Measurements from ENCODE around the gene KCNIP4. TPM values are rescaled to one million over a fixed set of nuclear protein-coding genes. Genes with fewer than 3 reads are reported as not detected.

The KCNIP4 gene
- total and polyA plus RNA-seq, 2 of the 8 experiments (the other 6 are each of a cell fraction or from before 2014, with no cell fraction given): 0.06 TPM; not detected in 1

- Histone ChIP-seq H3K27me3 (replicated peaks in 1 of 4; ENCODE audit: control insufficient read depth in 3 of 4, extremely low read depth in 1 of 4, insufficient read depth in 3 of 4, low read length in 3 of 4) (no peaks in the 10 kb centered on the region), H3K79me1 (ENCODE audit: low read depth, low read length) (no peaks in the 10 kb centered on the region; the same call in 1 of the 2 replicates), H3K56ac (replicated peaks; ENCODE audit: insufficient read length, low read depth, low read length) (no peak overlapping the region), H3K4me3 (ENCODE audit: extremely low read depth in 1 of 4, insufficient read depth in 2 of 4, low read depth in 3 of 4, low read length in 4 of 4) (no peak overlapping the region), H3K23me2 (ENCODE audit: low read depth, low read length) (no peaks in the 10 kb centered on the region), H2BK15ac (ENCODE audit: low read length) (no peak overlapping the region), H3K9ac (replicated peaks in 1 of 4; ENCODE audit: extremely low read depth in 1 of 4, low read depth in 3 of 4, low read length in 3 of 4) (no peak overlapping the region), H2AK5ac (ENCODE audit: low read depth, low read length) (no peak overlapping the region), H3K79me2 (ENCODE audit: control insufficient read depth in 1 of 2, insufficient read depth in 2 of 2, low read length in 2 of 2) (no peaks in the 10 kb centered on the region), H3K4ac (replicated peaks; ENCODE audit: insufficient read length, low read depth, low read length) (no peak overlapping the region), H3K14ac (ENCODE audit: insufficient read length) (no peak overlapping the region), H3K23ac (ENCODE audit: insufficient read length) (no peak overlapping the region), H4K20me1 (replicated peaks in 1 of 2; ENCODE audit: control insufficient read depth in 1 of 2, insufficient read depth in 2 of 2, low read length in 2 of 2) (no peaks in the 10 kb centered on the region), H2BK120ac (replicated peaks; ENCODE audit: low read depth, low read length) (no peak overlapping the region), H3K4me1 (replicated peaks in 1 of 4; ENCODE audit: control insufficient read depth in 3 of 4, insufficient read depth in 4 of 4, low read length in 3 of 4) (no peaks in the 10 kb centered on the region), H3K18ac (ENCODE audit: extremely low read depth, low read length) (no peak overlapping the region), H3K4me2 (ENCODE audit: insufficient read depth in 1 of 2, low read depth in 2 of 2, low read length in 2 of 2) (no peak overlapping the region), H4K5ac (ENCODE audit: insufficient read length, low read depth, low read length) (no peak overlapping the region), H2BK20ac (ENCODE audit: low read length) (no peak overlapping the region), H2BK12ac (ENCODE audit: low read depth, low read length) (no peak overlapping the region), H2AFZ (ENCODE audit: low read length) (no peak overlapping the region), H4K8ac (ENCODE audit: extremely low read depth, insufficient read depth, low read length) (no peak overlapping the region), H4K91ac (replicated peaks; ENCODE audit: insufficient read length, low read length) (no peak overlapping the region), H3K9me3 (ENCODE audit: insufficient read depth in 2 of 2, low read depth in 1 of 2, low read length in 1 of 2) (no peaks in the 10 kb centered on the region), H2BK5ac (ENCODE audit: low read depth, low read length) (no peak overlapping the region), H3K27ac (ENCODE audit: low read depth, low read length) (no peak overlapping the region), H3K36me3 (ENCODE audit: control insufficient read depth in 2 of 4, insufficient read depth in 4 of 4, low read length in 3 of 4) (no peaks in the 10 kb centered on the region)
- DNase-seq (ENCODE audit: low read depth in 1 of 2, low spot score in 2 of 2) (no peak), FAIRE-seq (no peak)
- ChIA-PET CTCF (ENCODE audit: partially characterized antibody) (interaction anchor here (0.6 to 3.4 kb wide), 14 partner anchors 9 to 698 kb away, joined by 3 to 25 read pairs (median 4); no protein-coding TSS in a partner anchor), POLR2A (ENCODE audit: partially characterized antibody) (no interaction called here)
- TF ChIP-seq POLR2A (IDR thresholded peaks at IDR 0.05; ENCODE audit: control extremely low read depth in 1 of 2, low read depth in 2 of 2, low read length in 2 of 2) (no peak), GABPA (IDR thresholded peaks at IDR 0.05; ENCODE audit: borderline replicate concordance, insufficient read depth, low read length) (no peak), CHD2 (IDR thresholded peaks at IDR 0.05; ENCODE audit: low read length) (no peak), SRF (IDR thresholded peaks at IDR 0.05; ENCODE audit: low read depth, low read length) (no peak), KDM5A (IDR thresholded peaks at IDR 0.05; ENCODE audit: low read length) (no peak), CREB1 (IDR thresholded peaks at IDR 0.05) (no peak), SIRT6 (IDR thresholded peaks at IDR 0.05; ENCODE audit: low read length) (no peak), RAD21 (IDR thresholded peaks at IDR 0.05 in 1 of 2, conservative IDR thresholded peaks at IDR 0.05 in 1 of 2; ENCODE audit: low read depth in 2 of 2, low read length in 2 of 2) (no peak), CBX8 (IDR thresholded peaks at IDR 0.05; ENCODE audit: borderline replicate concordance, low read depth, low read length) (no peak)
- 81% methylated on average over 1 of the region's 1 CpG; no CpG with 5 or more reads in 1 of the 2 experiments for WGBS, 2 experiments (ENCODE audit: extremely low coverage in 1 of 2, insufficient coverage in 1 of 2, insufficient read length in 1 of 2, insufficient replicate concordance in 2 of 2, low coverage in 1 of 2, low lambda C conversion rate in 2 of 2, missing lambda C conversion rate in 1 of 2)
Measured at GRCh38 chr4:21470535-21470934, 478.0 kb downstream of the KCNIP4 start.

All from H1 (cell line).